LNCAP (cell line): ENCODE measurements around the gene ACER1.

ENCODE experiments used
- CTCF ChIP-seq: fragments of 450-650 bp; IDR thresholded peaks from 2 replicates; pipeline ENCODE4 v1.5.1; 2017; ENCODE audit warnings: mild to moderate bottlenecking

Gene ACER1

DNA sequence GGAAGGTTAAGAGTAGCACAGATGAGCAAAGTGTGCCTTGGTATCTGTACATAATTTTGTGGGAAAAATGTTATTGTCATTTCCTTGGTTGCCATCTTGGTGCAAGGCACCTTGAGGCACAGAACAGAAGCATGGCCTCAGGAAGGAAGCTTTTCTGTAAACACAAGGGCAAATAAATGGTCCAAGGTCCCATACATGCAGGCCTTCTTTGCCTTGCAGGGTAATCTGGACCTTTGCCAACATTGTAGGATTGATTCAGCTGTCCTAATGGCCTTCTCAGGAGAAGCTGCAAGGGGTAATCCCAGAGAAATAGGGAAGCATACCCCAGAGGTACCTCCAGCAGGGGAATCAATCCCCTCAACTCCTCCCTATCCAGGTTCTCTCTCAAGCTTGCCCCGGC lies 44.7 kb downstream of the ACER1 start:
- TF ChIP-seq CTCF = no peak

- no peak for TF ChIP-seq CTCF
These were observed 46.0 kb downstream of the ACER1 start for GRCh38 chr19:6287269-6287885.

DNA sequence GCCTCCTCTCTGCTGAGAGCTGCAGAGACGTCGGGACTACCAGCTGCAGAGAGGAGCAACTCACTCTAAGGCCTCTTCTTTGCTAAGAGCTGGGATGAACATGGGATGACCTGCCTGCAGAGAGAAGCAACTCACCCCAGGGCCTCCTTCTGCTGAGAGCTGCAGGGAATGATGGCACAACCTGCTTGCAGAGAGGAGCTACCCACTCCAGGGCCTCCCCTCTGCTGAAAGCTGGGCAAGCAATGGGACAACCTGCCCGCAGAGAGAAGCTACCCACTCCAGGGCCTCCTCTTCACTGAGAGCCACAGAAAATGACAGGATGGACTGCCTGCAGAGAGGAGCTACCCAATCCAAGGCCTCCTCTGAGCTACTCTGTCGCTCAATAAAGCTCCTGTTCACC lies 46.7 kb downstream of the ACER1 start:
- no peak for TF ChIP-seq CTCF

GRCh38 chr19:6279931-6280591 lies 53.4 kb downstream of the ACER1 start, which contains the start of gene MLLT1:
Gene MLLT1 (minus strand): TSS chr19:6279975. CDS start chr19:6279784, 191 bp downstream.
- TF ChIP-seq CTCF = peak; percentile 79

- no peak for TF ChIP-seq CTCF
These were observed 53.8 kb downstream of the ACER1 start for GRCh38 chr19:6279620-6279930.

- no peak for TF ChIP-seq CTCF
These were observed 54.4 kb downstream of the ACER1 start for GRCh38 chr19:6278740-6279619.

DNA sequence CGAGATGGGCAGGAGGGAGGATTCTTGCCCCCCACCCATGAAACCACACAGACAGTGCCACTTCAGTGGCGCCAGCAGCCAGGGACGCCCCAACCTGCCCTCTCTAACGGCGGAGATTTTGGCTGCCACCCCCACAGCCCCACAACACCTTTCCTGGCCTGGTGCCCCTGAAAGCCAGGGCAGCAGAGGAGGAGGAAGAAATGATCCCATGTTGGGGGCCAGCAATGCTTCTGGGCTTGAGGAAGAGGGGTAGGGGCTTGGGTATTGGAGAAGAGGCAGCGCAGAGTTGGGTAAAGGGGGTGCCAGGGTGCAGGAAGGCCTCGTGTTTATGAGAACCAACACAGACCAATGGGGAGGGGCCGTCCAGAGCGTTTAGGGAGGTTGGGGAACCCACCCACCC lies 55.4 kb downstream of the ACER1 start:
- TF ChIP-seq CTCF = no peak
